HG03159 (cell line): ENCODE data around the gene IQCK.
"Not testable (repeated sequence)": the region's sequence is repeated elsewhere in the genome, so short reads cannot be mapped to it uniquely, and the experiment has no call there.

Source experiments
- ATAC-seq: cut with Tn5 transposase; IDR thresholded peaks from one replicate; pipeline ENCODE4 v1.9.1; 2021; ENCODE audit warnings: mild to moderate bottlenecking, moderate library complexity; ENCODE audit not compliant: unreplicated experiment

The IQCK gene

GRCh38 chr16:19716183-19716582, 1.9 kb upstream of the IQCK start:
- ATAC-seq = no peak

GRCh38 chr16:19716728-19717127, 1.3 kb upstream of the IQCK start:
- ATAC-seq = not testable (repeated sequence)

GRCh38 chr16:19717314-19717713, 757 bp upstream of the IQCK start:
- no peak for ATAC-seq

GRCh38 chr16:19718624-19718965, 524 bp downstream of the IQCK start:
- no peak for ATAC-seq

GRCh38 chr16:19722269-19722952, 4.3 kb downstream of the IQCK start:
- ATAC-seq = no peak

GRCh38 chr16:19722981-19723380, 4.9 kb downstream of the IQCK start:
- ATAC-seq = no peak

- ATAC-seq = no peak
Observed at GRCh38 chr16:19728636-19728965, 10.5 kb downstream of the IQCK start.

GRCh38 chr16:19733551-19733950, 15.5 kb downstream of the IQCK start:
- no peak for ATAC-seq

GRCh38 chr16:19735074-19735867, 17.2 kb downstream of the IQCK start:
- no peak for ATAC-seq

- ATAC-seq = no peak
Observed at GRCh38 chr16:19737306-19738038, 19.4 kb downstream of the IQCK start.

GRCh38 chr16:19741354-19741753, 23.3 kb downstream of the IQCK start:
- ATAC-seq = no peak

GRCh38 chr16:19743816-19744159, 25.7 kb downstream of the IQCK start:
- no peak for ATAC-seq

- ATAC-seq = no peak
Observed at GRCh38 chr16:19744670-19745069, 26.6 kb downstream of the IQCK start.

GRCh38 chr16:19745286-19746010, 27.4 kb downstream of the IQCK start:
- ATAC-seq = no peak

- no peak for ATAC-seq
Observed at GRCh38 chr16:19746561-19746960, 28.5 kb downstream of the IQCK start.

- ATAC-seq = no peak
Observed at GRCh38 chr16:19748389-19749168, 30.5 kb downstream of the IQCK start.

GRCh38 chr16:19749571-19750080, 31.6 kb downstream of the IQCK start:
- ATAC-seq = no peak

GRCh38 chr16:19751478-19752385, 33.7 kb downstream of the IQCK start:
- ATAC-seq = no peak
